AG04450 (cell line): ENCODE data around the gene SAFB2. TPM values are rescaled to one million over a fixed set of nuclear protein-coding genes. Genes with fewer than 3 reads are reported as not detected.

Experiments
- CTCF ChIA-PET: fragments of 300-600, 350-600 bp; formaldehyde crosslinking; extraction: SDS; loops from one replicate; lab custom pipeline; 2022; ENCODE audit warnings: antibody characterized with exemption, inconsistent platforms; lab: Charles Lee
- POLR2A ChIA-PET: fragments of 350-600 bp; formaldehyde crosslinking; extraction: SDS; loops from one replicate; lab custom pipeline; 2021; ENCODE audit warnings: antibody characterized with exemption, inconsistent platforms; lab: Yijun Ruan, JAX
- DNase-seq: peaks from one replicate; pipeline ENCODE4 v3.0.0-alpha.2; 2011; ENCODE audit warnings: low read depth, low spot score
- H3K27ac ChIP-seq: one replicate; pipeline ENCODE4 v1.5.1; 2012; ENCODE audit warnings: low read depth, low read length, control low read depth
- H3K27me3 ChIP-seq: one replicate; pipeline ENCODE4 v1.6.0; 2012; ENCODE audit warnings: low read length; ENCODE audit not compliant: control insufficient read depth, insufficient read depth
- H3K4me3 ChIP-seq: 2 replicates; pipeline ENCODE4 v1.5.1; 2011; ENCODE audit warnings: mild to moderate bottlenecking, low read depth, low read length, control low read depth
- H3K9me3 ChIP-seq: 2 replicates; pipeline ENCODE4 v1.5.1; 2012; ENCODE audit warnings: low read length; ENCODE audit not compliant: control insufficient read depth, insufficient read depth
- polyA plus RNA-seq: library from polyadenylated mRNA; depleted of rRNA; stranded (reverse); fragments of >200 nt; gene quantifications from 2 replicates; pipeline ENCODE4 v1.2.3, GENCODE V29; 2011
- TF ChIP-seq, protein P1 (sequence below): IDR thresholded peaks from 2 replicates; pipeline ENCODE4 v1.5.1; 2011; ENCODE audit warnings: low read depth, low read length, control low read depth, inconsistent platforms

Gene SAFB2
- polyA plus RNA-seq, 1 experiment, result 24.4 TPM

DNA sequence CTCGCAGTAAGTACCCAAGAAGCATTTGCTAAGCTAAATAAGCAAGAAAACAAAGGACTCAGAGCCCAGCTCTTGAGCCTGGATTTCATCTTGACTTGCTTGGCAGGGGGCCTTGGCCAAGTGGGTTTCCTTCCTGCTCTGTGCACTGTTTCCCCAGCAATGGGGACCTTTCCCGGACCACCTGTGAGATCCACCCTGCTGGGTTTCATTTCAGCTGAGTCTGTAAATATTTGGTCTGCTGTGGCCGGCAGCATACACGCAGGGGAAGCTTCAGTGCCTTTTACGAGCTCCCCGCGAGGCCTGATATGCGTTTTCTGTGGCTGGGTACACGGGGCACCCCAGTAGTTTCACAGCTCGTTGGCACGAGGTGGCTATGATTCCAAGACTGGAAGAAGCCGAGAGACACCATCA, 42.4 kb downstream of the SAFB2 start:
- CTCF ChIA-PET, result interaction anchor here (1.3 to 1.8 kb wide), 4 partner anchors 12 to 533 kb away, joined by 3 to 5 read pairs (median 3); no protein-coding TSS in a partner anchor

DNA sequence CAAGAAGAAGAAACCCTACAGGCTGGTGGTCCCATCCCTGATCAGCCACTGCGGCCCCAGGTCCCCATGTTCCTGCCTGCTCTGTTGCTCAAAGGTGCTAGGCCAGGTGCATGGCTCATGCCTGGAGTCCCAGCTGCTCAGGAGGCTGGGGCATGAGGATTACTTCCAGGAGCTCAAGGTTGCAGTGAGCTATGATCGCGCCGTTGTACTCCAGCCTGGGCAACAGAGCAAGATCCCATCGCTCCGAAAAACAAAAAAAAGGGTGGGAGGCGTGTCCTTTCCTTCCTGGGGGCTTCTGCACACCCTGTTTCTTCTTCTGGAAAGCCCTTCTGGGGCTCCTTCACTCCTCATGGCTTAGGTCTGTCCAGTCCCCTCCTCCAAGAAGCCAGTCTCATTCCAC, 42.9 kb downstream of the SAFB2 start:
- CTCF ChIA-PET, result interaction anchor here (1.3 to 1.8 kb wide), 4 partner anchors 13 to 533 kb away, joined by 3 to 5 read pairs (median 3); no protein-coding TSS in a partner anchor

More for the DNA sequence above, 42.4 kb downstream of the SAFB2 start:
- Histone ChIP-seq H3K4me3 (no peak overlapping the region), H3K9me3 (no peaks in the 10 kb centered on the region), H3K27me3 (no peaks in the 10 kb centered on the region), H3K27ac (no peak overlapping the region)
- POLR2A ChIA-PET, result interaction anchor here (1.0 kb wide), 1 partner anchor 271 kb away, joined by 5 read pairs; no protein-coding TSS in a partner anchor
- TF ChIP-seq, protein P1, sequence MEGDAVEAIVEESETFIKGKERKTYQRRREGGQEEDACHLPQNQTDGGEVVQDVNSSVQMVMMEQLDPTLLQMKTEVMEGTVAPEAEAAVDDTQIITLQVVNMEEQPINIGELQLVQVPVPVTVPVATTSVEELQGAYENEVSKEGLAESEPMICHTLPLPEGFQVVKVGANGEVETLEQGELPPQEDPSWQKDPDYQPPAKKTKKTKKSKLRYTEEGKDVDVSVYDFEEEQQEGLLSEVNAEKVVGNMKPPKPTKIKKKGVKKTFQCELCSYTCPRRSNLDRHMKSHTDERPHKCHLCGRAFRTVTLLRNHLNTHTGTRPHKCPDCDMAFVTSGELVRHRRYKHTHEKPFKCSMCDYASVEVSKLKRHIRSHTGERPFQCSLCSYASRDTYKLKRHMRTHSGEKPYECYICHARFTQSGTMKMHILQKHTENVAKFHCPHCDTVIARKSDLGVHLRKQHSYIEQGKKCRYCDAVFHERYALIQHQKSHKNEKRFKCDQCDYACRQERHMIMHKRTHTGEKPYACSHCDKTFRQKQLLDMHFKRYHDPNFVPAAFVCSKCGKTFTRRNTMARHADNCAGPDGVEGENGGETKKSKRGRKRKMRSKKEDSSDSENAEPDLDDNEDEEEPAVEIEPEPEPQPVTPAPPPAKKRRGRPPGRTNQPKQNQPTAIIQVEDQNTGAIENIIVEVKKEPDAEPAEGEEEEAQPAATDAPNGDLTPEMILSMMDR, result no peak
- no peak for DNase-seq

DNA sequence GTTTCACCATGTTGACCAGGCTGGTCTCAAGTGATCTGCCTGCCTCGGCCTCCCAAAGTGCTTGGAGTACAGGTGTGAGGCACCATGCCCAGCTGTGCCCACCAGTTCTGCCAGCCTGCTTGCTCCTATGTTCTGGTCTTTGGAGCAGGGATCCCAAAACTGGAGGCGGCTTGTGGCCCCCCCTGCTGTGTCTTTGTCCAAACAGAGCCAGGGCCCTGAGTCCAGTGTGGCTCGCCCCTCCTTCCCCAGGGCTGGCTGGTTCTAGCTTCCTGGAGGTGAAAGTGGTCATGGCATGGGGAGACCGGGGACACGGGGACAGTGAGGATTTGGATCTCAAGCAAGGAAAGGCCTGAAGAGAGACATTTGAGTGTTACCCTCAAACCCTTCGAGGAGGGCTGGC, 43.3 kb downstream of the SAFB2 start:
- Histone ChIP-seq H3K4me3 (no peak overlapping the region), H3K27me3 (no peaks in the 10 kb centered on the region), H3K27ac (no peak overlapping the region), H3K9me3 (no peaks in the 10 kb centered on the region)
- DNase-seq, result no peak
- POLR2A ChIA-PET, result no interaction called here
- CTCF ChIA-PET, result interaction anchor here (0.7 to 1.5 kb wide), 4 partner anchors 8 to 533 kb away, joined by 3 read pairs; no protein-coding TSS in a partner anchor
- TF ChIP-seq, protein P1, result no peak

More for the DNA sequence above, 42.9 kb downstream of the SAFB2 start:
- H3K27ac ChIP-seq, result no peak overlapping the region
- H3K27me3 ChIP-seq, result no peaks in the 10 kb centered on the region
- TF ChIP-seq, protein P1, result no peak
- no peaks in the 10 kb centered on the region for H3K9me3 ChIP-seq
- POLR2A ChIA-PET, result interaction anchor here (1.0 kb wide), 1 partner anchor 271 kb away, joined by 5 read pairs; no protein-coding TSS in a partner anchor
- DNase-seq, result no peak
- H3K4me3 ChIP-seq, result no peak overlapping the region

DNA sequence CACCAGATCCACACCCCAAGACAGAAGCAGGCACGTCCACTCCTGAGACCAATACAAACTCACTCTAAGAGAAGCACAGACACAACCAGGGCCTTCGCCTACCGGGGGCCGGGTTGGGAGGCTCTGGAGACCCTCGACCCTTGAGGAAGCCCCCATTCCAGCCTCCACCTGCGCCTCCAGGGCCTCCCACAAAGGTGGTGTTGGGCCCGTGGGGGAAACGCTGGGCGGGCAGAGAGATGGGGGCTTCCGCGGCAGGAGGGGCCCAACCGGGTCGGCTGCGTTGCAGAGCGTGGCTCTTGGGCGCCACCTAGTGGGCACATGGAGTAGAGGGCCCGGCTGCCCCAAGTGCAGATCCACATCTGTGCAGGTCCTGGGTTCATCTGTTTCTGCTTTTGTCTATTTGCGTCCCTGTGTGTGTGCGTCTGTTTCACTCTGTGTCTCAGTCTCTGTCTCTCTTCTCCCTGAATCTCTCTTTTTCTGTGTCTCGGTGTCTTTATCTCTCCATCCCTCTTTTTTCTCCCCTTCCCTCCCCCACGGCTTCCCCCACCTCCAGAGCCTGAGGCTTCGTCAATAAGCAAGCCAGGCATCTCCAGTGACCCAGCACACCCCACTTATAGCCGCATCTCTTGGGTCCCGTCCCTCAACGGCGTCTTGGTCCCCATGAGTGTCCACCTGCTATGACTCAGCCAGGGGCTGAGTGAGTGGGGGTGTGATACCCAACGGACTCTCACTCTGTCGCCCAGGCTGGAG, 44.3 kb downstream of the SAFB2 start:
- Histone ChIP-seq H3K4me3 (peak overlapping the region; percentile 27), H3K9me3 (no peaks in the 10 kb centered on the region), H3K27me3 (no peaks in the 10 kb centered on the region), H3K27ac (no peak overlapping the region)
- ChIA-PET CTCF (interaction anchor here (0.7 to 1.5 kb wide), 4 partner anchors 9 to 31 kb away, joined by 3 to 6 read pairs (median 3); no protein-coding TSS in a partner anchor), POLR2A (no interaction called here)
- TF ChIP-seq, protein P1, result peak; percentile 98
- DNase-seq, result peak; percentile 13

DNA sequence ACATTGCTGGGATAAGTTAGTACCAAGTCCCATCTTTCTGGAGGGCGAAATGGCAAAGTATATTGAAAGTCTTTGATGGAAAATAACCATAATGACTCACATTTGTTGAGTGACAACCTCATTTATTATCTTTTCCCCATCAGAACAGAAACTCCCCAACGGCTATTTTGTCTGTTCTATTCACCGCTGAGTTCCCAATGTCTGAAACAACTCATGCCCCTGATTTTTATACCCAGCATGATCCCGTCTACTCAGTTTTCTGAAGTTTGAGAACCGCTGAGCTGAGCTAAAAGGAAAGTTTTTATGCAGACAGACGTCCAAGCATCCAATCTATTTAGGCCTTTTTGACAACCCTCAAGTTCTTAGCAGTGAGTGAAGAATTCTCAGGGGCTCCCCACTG, 47.0 kb downstream of the SAFB2 start:
- no peak for DNase-seq
- Histone ChIP-seq H3K27me3 (no peaks in the 10 kb centered on the region), H3K27ac (no peak overlapping the region), H3K4me3 (no peak overlapping the region), H3K9me3 (no peaks in the 10 kb centered on the region)
- TF ChIP-seq, protein P1, result no peak
- ChIA-PET CTCF (interaction anchor here (0.7 kb wide), 2 partner anchors 351 to 536 kb away, joined by 3 to 4 read pairs; no protein-coding TSS in a partner anchor), POLR2A (interaction anchor here (0.6 kb wide), 1 partner anchor 162 kb away, joined by 3 read pairs; no protein-coding TSS in a partner anchor)
